Loucy (cell line): ENCODE results near the gene TP73.

ENCODE experiments used
- EZH2phosphoT487 ChIP-seq: fragments of 200-600 bp; IDR thresholded peaks from 2 replicates; pipeline ENCODE4 v1.6.1; 2018; ENCODE audit warnings: antibody characterized with exemption, mild to moderate bottlenecking, moderate library complexity, borderline replicate concordance
- TF ChIP-seq, protein P1 (sequence below): fragments of 200-600 bp; sonication (generic); conservative IDR thresholded peaks from 2 replicates; pipeline ENCODE4 v1.5.1; 2014; ENCODE audit warnings: mild to moderate bottlenecking, antibody characterized with exemption, low read length

DNA sequence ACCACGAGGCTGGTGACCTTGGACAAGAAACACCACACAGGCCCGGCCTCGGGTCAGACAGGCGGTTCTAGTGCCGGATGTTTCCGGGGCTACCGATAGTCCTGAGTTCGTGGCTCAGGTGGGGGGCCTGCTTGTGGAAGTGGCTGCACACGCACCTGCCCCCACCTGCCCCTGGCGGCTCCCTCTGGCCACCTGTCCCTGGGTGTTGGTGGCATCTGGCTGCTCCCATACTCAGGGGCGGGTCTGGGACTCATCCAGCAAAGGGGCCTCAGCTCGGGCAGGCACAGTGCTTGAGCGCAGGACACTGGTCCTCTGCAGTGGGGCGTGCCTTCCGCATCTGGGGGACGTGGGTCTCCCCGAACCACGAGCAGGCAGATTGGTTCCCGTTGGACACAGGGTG, 33.6 kb downstream of the TP73 start:
- TF ChIP-seq, protein P1, sequence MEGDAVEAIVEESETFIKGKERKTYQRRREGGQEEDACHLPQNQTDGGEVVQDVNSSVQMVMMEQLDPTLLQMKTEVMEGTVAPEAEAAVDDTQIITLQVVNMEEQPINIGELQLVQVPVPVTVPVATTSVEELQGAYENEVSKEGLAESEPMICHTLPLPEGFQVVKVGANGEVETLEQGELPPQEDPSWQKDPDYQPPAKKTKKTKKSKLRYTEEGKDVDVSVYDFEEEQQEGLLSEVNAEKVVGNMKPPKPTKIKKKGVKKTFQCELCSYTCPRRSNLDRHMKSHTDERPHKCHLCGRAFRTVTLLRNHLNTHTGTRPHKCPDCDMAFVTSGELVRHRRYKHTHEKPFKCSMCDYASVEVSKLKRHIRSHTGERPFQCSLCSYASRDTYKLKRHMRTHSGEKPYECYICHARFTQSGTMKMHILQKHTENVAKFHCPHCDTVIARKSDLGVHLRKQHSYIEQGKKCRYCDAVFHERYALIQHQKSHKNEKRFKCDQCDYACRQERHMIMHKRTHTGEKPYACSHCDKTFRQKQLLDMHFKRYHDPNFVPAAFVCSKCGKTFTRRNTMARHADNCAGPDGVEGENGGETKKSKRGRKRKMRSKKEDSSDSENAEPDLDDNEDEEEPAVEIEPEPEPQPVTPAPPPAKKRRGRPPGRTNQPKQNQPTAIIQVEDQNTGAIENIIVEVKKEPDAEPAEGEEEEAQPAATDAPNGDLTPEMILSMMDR = no peak
- TF ChIP-seq EZH2phosphoT487 = no peak
